SU-DHL-6 (cell line): Measurements from ENCODE around the gene RDH14.

Experiments
- EZH2phosphoT487 ChIP-seq: fragments of 200-600 bp; sonication (generic), shearing (Covaris generic); conservative IDR thresholded peaks from 2 replicates; pipeline ENCODE4 v1.6.1; 2018; ENCODE audit warnings: mild to moderate bottlenecking, antibody characterized with exemption, low read length, moderate library complexity, mixed read lengths
- TF ChIP-seq, protein P1 (sequence below): fragments of 200-600 bp; sonication (generic); IDR thresholded peaks from one replicate; pipeline ENCODE4 v1.5.1; 2017; ENCODE audit warnings: antibody characterized with exemption, mild to moderate bottlenecking, low read length, moderate library complexity; ENCODE audit not compliant: insufficient read depth, poor library complexity, severe bottlenecking

DNA sequence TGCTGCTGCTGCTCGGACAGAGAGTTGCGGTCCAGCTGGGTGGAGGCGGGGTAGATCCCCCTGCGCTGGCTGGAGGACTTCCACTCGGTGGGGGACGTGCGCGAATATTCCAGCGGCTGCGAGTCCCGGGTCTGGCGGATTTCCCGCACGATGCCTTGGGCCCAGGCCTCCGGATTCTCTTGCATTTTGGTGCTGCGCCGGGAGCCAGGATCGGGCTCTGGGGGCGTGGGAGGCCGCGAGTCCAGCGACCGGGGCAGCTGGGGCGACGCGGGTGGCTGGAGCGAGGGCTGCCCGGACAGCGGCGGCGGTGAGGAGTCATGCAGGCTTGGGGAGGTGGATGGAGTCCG lies 24.1 kb upstream of the RDH14 start:
- TF ChIP-seq, protein P1, sequence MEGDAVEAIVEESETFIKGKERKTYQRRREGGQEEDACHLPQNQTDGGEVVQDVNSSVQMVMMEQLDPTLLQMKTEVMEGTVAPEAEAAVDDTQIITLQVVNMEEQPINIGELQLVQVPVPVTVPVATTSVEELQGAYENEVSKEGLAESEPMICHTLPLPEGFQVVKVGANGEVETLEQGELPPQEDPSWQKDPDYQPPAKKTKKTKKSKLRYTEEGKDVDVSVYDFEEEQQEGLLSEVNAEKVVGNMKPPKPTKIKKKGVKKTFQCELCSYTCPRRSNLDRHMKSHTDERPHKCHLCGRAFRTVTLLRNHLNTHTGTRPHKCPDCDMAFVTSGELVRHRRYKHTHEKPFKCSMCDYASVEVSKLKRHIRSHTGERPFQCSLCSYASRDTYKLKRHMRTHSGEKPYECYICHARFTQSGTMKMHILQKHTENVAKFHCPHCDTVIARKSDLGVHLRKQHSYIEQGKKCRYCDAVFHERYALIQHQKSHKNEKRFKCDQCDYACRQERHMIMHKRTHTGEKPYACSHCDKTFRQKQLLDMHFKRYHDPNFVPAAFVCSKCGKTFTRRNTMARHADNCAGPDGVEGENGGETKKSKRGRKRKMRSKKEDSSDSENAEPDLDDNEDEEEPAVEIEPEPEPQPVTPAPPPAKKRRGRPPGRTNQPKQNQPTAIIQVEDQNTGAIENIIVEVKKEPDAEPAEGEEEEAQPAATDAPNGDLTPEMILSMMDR = no peak
- TF ChIP-seq EZH2phosphoT487 = no peak
